K562 (cell line): Measurements from ENCODE around the gene DPAGT1. TPM values are rescaled to one million over a fixed set of nuclear protein-coding genes. Genes with fewer than 3 reads are reported as not detected.

ENCODE experiments used
- C11orf30 ChIP-seq: fragments of 450-650 bp; IDR thresholded peaks from 2 replicates; pipeline ENCODE4 v1.6.1; 2016; ENCODE audit warnings: low read depth, mild to moderate bottlenecking
- DACH1 ChIP-seq: fragments of 450-650 bp; IDR thresholded peaks from 2 replicates; pipeline ENCODE4 v1.6.1; 2018; ENCODE audit not compliant: partially characterized antibody
- ESRRA ChIP-seq: fragments of 450-650 bp; IDR thresholded peaks from 2 replicates; pipeline ENCODE4 v1.6.1; 2014; ENCODE audit warnings: low read depth, mild to moderate bottlenecking, moderate library complexity, borderline replicate concordance
- MBD1 ChIP-seq: fragments of 250-450 bp; sonication (Bioruptor Pico); IDR thresholded peaks from 2 replicates; pipeline ENCODE4 v1.8.0; 2022; ENCODE audit warnings: inconsistent platforms
- MTA1 ChIP-seq: fragments of 450-650 bp; IDR thresholded peaks from 2 replicates; pipeline ENCODE4 v1.6.1; 2017; ENCODE audit warnings: borderline replicate concordance
- NFATC3 ChIP-seq: fragments of 450-650 bp; IDR thresholded peaks from 2 replicates; pipeline ENCODE4 v1.6.1; 2017; ENCODE audit warnings: mild to moderate bottlenecking
- NUFIP1 ChIP-seq: fragments of 450-650 bp; IDR thresholded peaks from 2 replicates; pipeline ENCODE4 v1.6.1; 2018; ENCODE audit not compliant: partially characterized antibody
- SIN3A ChIP-seq, 2 experiments: fragments of 150-350 bp in 1 of 2; IDR thresholded peaks; 2 replicates each; pipeline ENCODE4 v1.6.1; 2011 to 2016; ENCODE audit warnings: borderline replicate concordance in 2 of 2, low read depth in 2 of 2, low read length in 2 of 2, mild to moderate bottlenecking in 2 of 2, moderate library complexity in 2 of 2; ENCODE audit not compliant: control insufficient read depth in 1 of 2
- SMAD1 ChIP-seq: fragments of 150-350 bp; IDR thresholded peaks from 2 replicates; pipeline ENCODE4 v1.6.1; 2014; ENCODE audit warnings: low read length, low read depth; ENCODE audit not compliant: partially characterized antibody
- TCF7L2 ChIP-seq: fragments of 150-350 bp; IDR thresholded peaks from 2 replicates; pipeline ENCODE4 v1.6.1; 2016; ENCODE audit warnings: low read depth, mild to moderate bottlenecking, low read length, moderate library complexity
- THRAP3 ChIP-seq: fragments of 450-650 bp; IDR thresholded peaks from 2 replicates; pipeline ENCODE4 v1.6.1; 2016; ENCODE audit warnings: mild to moderate bottlenecking, inconsistent platforms, borderline replicate concordance
- WHSC1 ChIP-seq: IDR thresholded peaks from one replicate; pipeline ENCODE4 v1.6.1; 2012; ENCODE audit warnings: low read length, control low read depth, inconsistent platforms
- ZBTB17 ChIP-seq: fragments of 450-650 bp; formaldehyde crosslinking; IDR thresholded peaks from 2 replicates; pipeline ENCODE4 v1.4.0; 2020; ENCODE audit warnings: mild to moderate bottlenecking
- ZBTB33 ChIP-seq: sonication (generic); formaldehyde crosslinking; IDR thresholded peaks from 2 replicates; pipeline ENCODE4 v1.8.1; 2023; ENCODE audit warnings: mild to moderate bottlenecking, missing genetic modification reagents
- ZKSCAN1 ChIP-seq: fragments of 150-350 bp; IDR thresholded peaks from 2 replicates; pipeline ENCODE4 v1.6.1; 2016; ENCODE audit warnings: low read depth, low read length
- ZNF224 ChIP-seq: sonication (generic); formaldehyde crosslinking; IDR thresholded peaks from 2 replicates; pipeline ENCODE4 v1.8.0; 2022; ENCODE audit warnings: mild to moderate bottlenecking, missing genetic modification reagents
- ZNF583 ChIP-seq: fragments of 250-450 bp; sonication (Bioruptor Pico); IDR thresholded peaks from 2 replicates; pipeline ENCODE4 v1.4.0; 2020
- ZNF76 ChIP-seq: fragments of 250-450 bp; sonication (Bioruptor Pico); IDR thresholded peaks from 2 replicates; pipeline ENCODE4 v1.4.0; 2020; ENCODE audit warnings: mild to moderate bottlenecking, moderate library complexity, borderline replicate concordance
- polyA plus RNA-seq, 8 experiments: library from polyadenylated mRNA; depleted of rRNA in 4 of 8; stranded (reverse) in 5 of 8; unstranded in 3 of 8; fragments of >200 nt; fragmentation: Nextera tagmentation in 2 of 8; fragmentation: Illumina TruSeq in 1 of 8; extraction: Ambion mirVana in 2 of 8; extraction: Trizol in 1 of 8; gene quantifications; 2 replicates each; pipeline versions ENCODE4 v1.2.1 to v1.2.3, GENCODE V29; 2011 to 2014; ENCODE audit warnings: inconsistent platforms in 1 of 8, missing spikeins in 1 of 8
- total RNA-seq, 7 experiments: library from RNA; depleted of rRNA in 6 of 7; stranded (reverse); fragments of >200 nt in 6 of 7; fragmentation: Illumina TruSeq in 2 of 7; extraction: Trizol in 2 of 7; gene quantifications; 2 replicates each; pipeline versions ENCODE4 v1.2.1 to v1.2.3, GENCODE V29; 2011 to 2021; ENCODE audit warnings: low replicate concordance in 1 of 7
- TF ChIP-seq, protein P1 (sequence below): fragments of 450-650 bp; IDR thresholded peaks from 2 replicates; pipeline ENCODE4 v1.6.1; 2016; ENCODE audit warnings: borderline replicate concordance
- TF ChIP-seq, protein P2 (sequence below), 2 experiments: fragments of 150-350 bp in 1 of 2; IDR thresholded peaks; 2 replicates each; pipeline ENCODE4 v1.6.1; 2012 to 2016; ENCODE audit warnings: low read depth in 2 of 2, low read length in 2 of 2, mild to moderate bottlenecking in 1 of 2, moderate library complexity in 1 of 2

Gene DPAGT1
- total and polyA plus RNA-seq, 9 of the 15 experiments (the other 6 are each of a cell fraction or from before 2014, with no cell fraction given): 29.9 to 135 (median 85.0) TPM

DNA sequence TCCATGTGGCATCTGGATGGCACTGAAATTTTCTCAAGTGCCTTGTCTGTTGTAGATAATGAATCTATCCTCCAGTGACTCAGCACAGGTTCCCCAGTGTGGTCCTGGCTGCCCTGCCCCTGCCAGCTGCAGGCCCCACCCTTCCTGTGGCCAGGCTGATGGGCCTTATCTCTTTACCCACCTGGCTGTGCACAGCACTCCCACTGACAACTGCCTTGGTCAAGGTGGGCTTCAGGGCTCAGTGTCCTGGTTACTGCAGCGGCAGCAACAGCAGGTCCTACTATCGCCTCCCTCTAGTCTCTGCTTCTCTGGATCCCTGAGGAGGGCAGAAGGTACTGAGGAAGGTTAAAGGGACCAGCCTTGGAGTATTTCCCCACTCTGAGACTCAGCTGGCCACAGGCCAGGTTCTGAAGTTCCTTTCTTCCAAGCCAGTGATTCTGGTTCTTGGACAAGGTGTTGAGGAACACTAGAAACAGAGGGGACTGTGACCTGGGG, 13.9 kb downstream of the DPAGT1 start (continued):
- TF ChIP-seq TCF7L2: no peak
- peak in 1 of 2 experiments; percentile 94; a peak in 3 of 4 replicates for TF ChIP-seq SIN3A (IDR thresholded peaks at IDR 0.05; ENCODE audit: borderline replicate concordance in 2 of 2, control insufficient read depth in 1 of 2, low read depth in 2 of 2, low read length in 2 of 2)
- TF ChIP-seq C11orf30: peak; percentile 93
- TF ChIP-seq NUFIP1: peak; percentile 62
- no peak for TF ChIP-seq ZNF224 (CRISPR knock-in tag)
- TF ChIP-seq, protein P1, sequence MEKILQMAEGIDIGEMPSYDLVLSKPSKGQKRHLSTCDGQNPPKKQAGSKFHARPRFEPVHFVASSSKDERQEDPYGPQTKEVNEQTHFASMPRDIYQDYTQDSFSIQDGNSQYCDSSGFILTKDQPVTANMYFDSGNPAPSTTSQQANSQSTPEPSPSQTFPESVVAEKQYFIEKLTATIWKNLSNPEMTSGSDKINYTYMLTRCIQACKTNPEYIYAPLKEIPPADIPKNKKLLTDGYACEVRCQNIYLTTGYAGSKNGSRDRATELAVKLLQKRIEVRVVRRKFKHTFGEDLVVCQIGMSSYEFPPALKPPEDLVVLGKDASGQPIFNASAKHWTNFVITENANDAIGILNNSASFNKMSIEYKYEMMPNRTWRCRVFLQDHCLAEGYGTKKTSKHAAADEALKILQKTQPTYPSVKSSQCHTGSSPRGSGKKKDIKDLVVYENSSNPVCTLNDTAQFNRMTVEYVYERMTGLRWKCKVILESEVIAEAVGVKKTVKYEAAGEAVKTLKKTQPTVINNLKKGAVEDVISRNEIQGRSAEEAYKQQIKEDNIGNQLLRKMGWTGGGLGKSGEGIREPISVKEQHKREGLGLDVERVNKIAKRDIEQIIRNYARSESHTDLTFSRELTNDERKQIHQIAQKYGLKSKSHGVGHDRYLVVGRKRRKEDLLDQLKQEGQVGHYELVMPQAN: peak; percentile 57
- no peak for TF ChIP-seq WHSC1
- peak; percentile 66; the same call in 1 of the 2 replicates for TF ChIP-seq NFATC3
- no peak for TF ChIP-seq ZNF76
- peak; percentile 91 for TF ChIP-seq DACH1
- TF ChIP-seq ESRRA: peak; percentile 78; the same call in 1 of the 2 replicates
- TF ChIP-seq SMAD1: peak; percentile 50
- 0 out of 2 replicates have a peak, but pooled peaks have one; percentile 34 for TF ChIP-seq THRAP3
- no peak for TF ChIP-seq ZBTB33
- TF ChIP-seq, protein P2, sequence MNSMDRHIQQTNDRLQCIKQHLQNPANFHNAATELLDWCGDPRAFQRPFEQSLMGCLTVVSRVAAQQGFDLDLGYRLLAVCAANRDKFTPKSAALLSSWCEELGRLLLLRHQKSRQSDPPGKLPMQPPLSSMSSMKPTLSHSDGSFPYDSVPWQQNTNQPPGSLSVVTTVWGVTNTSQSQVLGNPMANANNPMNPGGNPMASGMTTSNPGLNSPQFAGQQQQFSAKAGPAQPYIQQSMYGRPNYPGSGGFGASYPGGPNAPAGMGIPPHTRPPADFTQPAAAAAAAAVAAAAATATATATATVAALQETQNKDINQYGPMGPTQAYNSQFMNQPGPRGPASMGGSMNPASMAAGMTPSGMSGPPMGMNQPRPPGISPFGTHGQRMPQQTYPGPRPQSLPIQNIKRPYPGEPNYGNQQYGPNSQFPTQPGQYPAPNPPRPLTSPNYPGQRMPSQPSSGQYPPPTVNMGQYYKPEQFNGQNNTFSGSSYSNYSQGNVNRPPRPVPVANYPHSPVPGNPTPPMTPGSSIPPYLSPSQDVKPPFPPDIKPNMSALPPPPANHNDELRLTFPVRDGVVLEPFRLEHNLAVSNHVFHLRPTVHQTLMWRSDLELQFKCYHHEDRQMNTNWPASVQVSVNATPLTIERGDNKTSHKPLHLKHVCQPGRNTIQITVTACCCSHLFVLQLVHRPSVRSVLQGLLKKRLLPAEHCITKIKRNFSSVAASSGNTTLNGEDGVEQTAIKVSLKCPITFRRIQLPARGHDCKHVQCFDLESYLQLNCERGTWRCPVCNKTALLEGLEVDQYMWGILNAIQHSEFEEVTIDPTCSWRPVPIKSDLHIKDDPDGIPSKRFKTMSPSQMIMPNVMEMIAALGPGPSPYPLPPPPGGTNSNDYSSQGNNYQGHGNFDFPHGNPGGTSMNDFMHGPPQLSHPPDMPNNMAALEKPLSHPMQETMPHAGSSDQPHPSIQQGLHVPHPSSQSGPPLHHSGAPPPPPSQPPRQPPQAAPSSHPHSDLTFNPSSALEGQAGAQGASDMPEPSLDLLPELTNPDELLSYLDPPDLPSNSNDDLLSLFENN (IDR thresholded peaks at IDR 0.05; ENCODE audit: low read depth in 2 of 2, low read length in 2 of 2): peak in 1 of 2 experiments; percentile 96; a peak in 2 of 4 replicates
- TF ChIP-seq MTA1: peak; percentile 89
- TF ChIP-seq ZBTB17: peak; percentile 71; the same call in 1 of the 2 replicates
- 0 out of 2 replicates have a peak, but pooled peaks have one; percentile 63 for TF ChIP-seq ZKSCAN1
- TF ChIP-seq ZNF583: no peak; the same call in 1 of the 2 replicates
- no peak for TF ChIP-seq MBD1 (CRISPR knock-in tag)
